Liver (tissue), 10 donors: ENCODE measurements around the gene MRTFB. TPM values are rescaled to one million over a fixed set of nuclear protein-coding genes. Genes with fewer than 3 reads are reported as not detected.

Experiments used
- DNase-seq: peaks from one replicate; pipeline ENCODE4 v3.0.0-alpha.2; 2017; ENCODE audit warnings: low spot score
- H3K27ac ChIP-seq, 2 donors: one replicate each; pipeline ENCODE4 v1.7.0; 2013; ENCODE audit warnings: inconsistent platforms in 2 of 2, low read length in 2 of 2, control low read depth in 1 of 2, low read depth in 1 of 2, mild to moderate bottlenecking in 1 of 2
- H3K27me3 ChIP-seq, 4 donors: one replicate each; pipeline versions ENCODE4 v1.6.1 to v1.7.0; 2013; ENCODE audit warnings: low read length in 3 of 4, inconsistent platforms in 1 of 4, mild to moderate bottlenecking in 1 of 4, moderate library complexity in 1 of 4; ENCODE audit not compliant: control insufficient read depth in 4 of 4, insufficient read depth in 4 of 4
- H3K36me3 ChIP-seq, 4 donors: one replicate each; pipeline versions ENCODE4 v1.6.1 to v1.7.0; 2013; ENCODE audit warnings: low read length in 3 of 4, mild to moderate bottlenecking in 3 of 4, low read depth in 1 of 4, moderate library complexity in 1 of 4; ENCODE audit not compliant: control insufficient read depth in 4 of 4, insufficient read depth in 3 of 4
- H3K4me1 ChIP-seq, 4 donors: one replicate each; pipeline versions ENCODE4 v1.6.1 to v1.7.0; 2013; ENCODE audit warnings: low read length in 3 of 4, mild to moderate bottlenecking in 3 of 4, moderate library complexity in 1 of 4; ENCODE audit not compliant: control insufficient read depth in 4 of 4, insufficient read depth in 4 of 4
- H3K4me3 ChIP-seq, 3 donors: one replicate each; pipeline versions ENCODE4 v1.6.1 to v1.7.0; 2013; ENCODE audit warnings: low read length in 3 of 3, control low read depth in 1 of 3, low read depth in 1 of 3, mild to moderate bottlenecking in 1 of 3
- H3K9ac ChIP-seq, 2 donors: one replicate each; pipeline ENCODE4 v1.7.0; 2013; ENCODE audit warnings: low read length in 2 of 2, mild to moderate bottlenecking in 2 of 2, moderate library complexity in 2 of 2, control low read depth in 1 of 2, low read depth in 1 of 2
- H3K9me3 ChIP-seq, 4 donors: one replicate each; pipeline versions ENCODE4 v1.6.1 to v1.7.0; 2013; ENCODE audit warnings: low read length in 3 of 4; ENCODE audit not compliant: control insufficient read depth in 4 of 4
- EGR1 ChIP-seq, 2 donors: IDR thresholded peaks; 2 replicates each; pipeline ENCODE4 v1.6.1; 2016 to 2018; ENCODE audit warnings: antibody characterized with exemption in 2 of 2, low read depth in 2 of 2
- FOXA1 ChIP-seq: IDR thresholded peaks from 2 replicates; pipeline ENCODE4 v1.6.1; 2016; ENCODE audit warnings: antibody characterized with exemption
- FOXA2 ChIP-seq: IDR thresholded peaks from 2 replicates; pipeline ENCODE4 v1.6.1; 2016; ENCODE audit warnings: antibody characterized with exemption
- GABPA ChIP-seq, 2 donors: IDR thresholded peaks in 1 of 2; conservative IDR thresholded peaks in 1 of 2; 2 replicates each; pipeline ENCODE4 v1.6.1; 2016; ENCODE audit warnings: antibody characterized with exemption in 2 of 2, mild to moderate bottlenecking in 1 of 2, moderate library complexity in 1 of 2
- HNF4A ChIP-seq, 2 donors: conservative IDR thresholded peaks; 2 replicates each; pipeline ENCODE4 v1.6.1; 2016; ENCODE audit warnings: antibody characterized with exemption in 2 of 2, mild to moderate bottlenecking in 2 of 2
- HNF4G ChIP-seq: IDR thresholded peaks from 2 replicates; pipeline ENCODE4 v1.6.1; 2016; ENCODE audit warnings: antibody characterized with exemption
- JUND ChIP-seq, 2 donors: IDR thresholded peaks; 2 replicates each; pipeline ENCODE4 v1.6.1; 2016; ENCODE audit warnings: antibody characterized with exemption in 2 of 2
- MAX ChIP-seq: IDR thresholded peaks from 2 replicates; pipeline ENCODE4 v1.6.1; 2016; ENCODE audit warnings: antibody characterized with exemption
- RAD21 ChIP-seq, 2 donors: IDR thresholded peaks; 2 replicates each; pipeline ENCODE4 v1.6.1; 2016; ENCODE audit warnings: antibody characterized with exemption in 2 of 2, mild to moderate bottlenecking in 2 of 2
- REST ChIP-seq: IDR thresholded peaks from 2 replicates; pipeline ENCODE4 v1.6.1; 2016; ENCODE audit warnings: antibody characterized with exemption, mild to moderate bottlenecking
- SP1 ChIP-seq: IDR thresholded peaks from 2 replicates; pipeline ENCODE4 v1.6.1; 2018; ENCODE audit warnings: antibody characterized with exemption, mild to moderate bottlenecking
- YY1 ChIP-seq: IDR thresholded peaks from 2 replicates; pipeline ENCODE4 v1.6.1; 2016; ENCODE audit warnings: antibody characterized with exemption, mild to moderate bottlenecking
- WGBS: extraction: QIAGEN DNeasy Blood & Tissue Kit; methylation state at CpG from one replicate; pipeline ENCODE4 v1.1.7; 2013; 5-methylcytosine and 5-hydroxymethylcytosine counted together
- polyA plus RNA-seq, 2 donors: library from polyadenylated mRNA; stranded (reverse) in 1 of 2; unstranded in 1 of 2; fragments of 200-250 nt in 1 of 2; fragments of >200 nt in 1 of 2; fragmentation: Nextera tagmentation in 1 of 2; extraction: Ambion mirVana in 1 of 2; gene quantifications; one replicate each; pipeline versions ENCODE4 v1.2.1 to v1.2.3, GENCODE V29; 2013 to 2015
- small RNA-seq: library from RNA; depleted of rRNA; stranded (forward); fragments of <200 nt; gene quantifications from one replicate; pipeline ENCODE3, GENCODE V24; 2014
- total RNA-seq, 2 donors: library from RNA; depleted of rRNA; stranded (reverse); fragments of >200 nt; gene quantifications; one replicate each; pipeline ENCODE4 v1.2.3, GENCODE V29; 2014
- donor health status: healthy.
- donor health status: healthy.
- donor health status: healthy.
- donor health status: healthy.
- donor health status: healthy.

The MRTFB gene
- total and polyA plus RNA-seq, 4 donors = 4.1 to 14.2 (median 5.8) TPM

GRCh38 chr16:14314116-14314515 is 243.0 kb downstream of the MRTFB start:
- no peak for TF ChIP-seq YY1
- peaks cover 0 to 2% (median 0%) of the 10 kb centered on the region in 4 donors for H3K36me3 ChIP-seq
- H3K27ac ChIP-seq = no peak overlapping the region
- WGBS = 90% methylated on average over 1 of the region's 1 CpG
- H3K4me3 ChIP-seq = no peak overlapping the region
- H3K9me3 ChIP-seq = no peaks in the 10 kb centered on the region
- H3K9ac ChIP-seq = no peak overlapping the region
- DNase-seq = no peak
- H3K27me3 ChIP-seq = no peaks in the 10 kb centered on the region
- H3K4me1 ChIP-seq = peaks cover 0 to 17% (median 10%) of the 10 kb centered on the region in 4 donors

DNA sequence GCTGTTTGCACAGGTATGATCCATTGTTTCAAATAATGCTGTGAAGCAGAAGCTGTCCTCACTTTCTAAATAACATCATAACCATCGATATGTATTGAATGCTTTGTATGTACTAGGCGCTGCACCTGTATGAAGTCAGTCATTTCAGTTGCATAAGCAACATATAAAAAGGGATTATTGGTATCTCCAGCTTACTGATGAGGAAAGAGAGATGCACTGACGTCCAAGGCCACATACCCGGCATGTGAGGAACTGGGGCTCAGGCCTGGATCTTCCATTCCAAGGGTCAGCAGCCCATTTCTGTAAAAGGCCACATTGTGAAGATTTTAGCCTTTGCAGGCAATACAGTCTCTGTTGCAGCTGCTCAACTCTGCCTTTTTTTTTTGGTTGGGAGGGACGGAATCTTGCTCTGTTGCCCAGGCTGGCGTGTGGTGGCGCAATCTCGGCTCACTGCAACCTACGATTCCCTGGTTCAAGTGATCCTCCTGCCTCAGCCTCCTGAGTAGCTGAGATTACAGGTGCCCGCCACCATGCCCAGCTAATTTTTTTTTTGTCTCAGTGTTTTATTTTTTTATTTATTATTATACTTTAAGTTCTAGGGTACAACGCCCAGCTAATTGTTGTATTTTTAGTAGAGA is 244.7 kb downstream of the MRTFB start:
- H3K9ac ChIP-seq = no peak overlapping the region
- 79% methylated on average over 11 of the region's 11 CpGs for WGBS
- no peaks in the 10 kb centered on the region for H3K27me3 ChIP-seq
- H3K9me3 ChIP-seq = no peaks in the 10 kb centered on the region
- no peak overlapping the region for H3K27ac ChIP-seq
- no peak for TF ChIP-seq GABPA (IDR thresholded peaks at IDR 0.05 in 1 of 2, conservative IDR thresholded peaks at IDR 0.05 in 1 of 2)
- no peak for TF ChIP-seq EGR1 (IDR thresholded peaks at IDR 0.05; ENCODE audit: low read depth in 2 of 2)
- TF ChIP-seq RAD21 (IDR thresholded peaks at IDR 0.05) = no peak
- no peak for TF ChIP-seq FOXA2
- TF ChIP-seq YY1 = no peak
- TF ChIP-seq MAX = no peak
- no peak for TF ChIP-seq JUND (IDR thresholded peaks at IDR 0.05)
- TF ChIP-seq FOXA1 = no peak
- no peak for TF ChIP-seq SP1
- no peak for TF ChIP-seq REST
- TF ChIP-seq HNF4G = no peak
- no peak for TF ChIP-seq HNF4A (conservative IDR thresholded peaks at IDR 0.05)
- H3K4me1 ChIP-seq = peaks cover 0 to 12% (median 7%) of the 10 kb centered on the region in 4 donors
- DNase-seq = no peak
- H3K36me3 ChIP-seq = no peaks in the 10 kb centered on the region
- H3K4me3 ChIP-seq = no peak overlapping the region

Small RNAs within 50 kb of the gene (small RNA-seq; reads per million reads assigned to genes)
- gene MIR193B (21.4 reads per million, percentile 96 among the genes with 10 or more reads in this experiment), gene MIR365A (not detected), gene RF00019 (not detected)

Other genes with a start within 250 kb of the MRTFB start
- 1 to 10 TPM; 3.6 to 6.1 TPM for gene ERCC4, start 151.2 kb upstream of the MRTFB start, total RNA-seq
- 10 to 100 TPM in 1 of 2 donors, 1 to 10 TPM in 1; 1.6 to 11.1 TPM for gene ERCC4, start 151.2 kb upstream of the MRTFB start, polyA plus RNA-seq